ENCODE measurements around the gene LPIN2.

Gene LPIN2, protein sequence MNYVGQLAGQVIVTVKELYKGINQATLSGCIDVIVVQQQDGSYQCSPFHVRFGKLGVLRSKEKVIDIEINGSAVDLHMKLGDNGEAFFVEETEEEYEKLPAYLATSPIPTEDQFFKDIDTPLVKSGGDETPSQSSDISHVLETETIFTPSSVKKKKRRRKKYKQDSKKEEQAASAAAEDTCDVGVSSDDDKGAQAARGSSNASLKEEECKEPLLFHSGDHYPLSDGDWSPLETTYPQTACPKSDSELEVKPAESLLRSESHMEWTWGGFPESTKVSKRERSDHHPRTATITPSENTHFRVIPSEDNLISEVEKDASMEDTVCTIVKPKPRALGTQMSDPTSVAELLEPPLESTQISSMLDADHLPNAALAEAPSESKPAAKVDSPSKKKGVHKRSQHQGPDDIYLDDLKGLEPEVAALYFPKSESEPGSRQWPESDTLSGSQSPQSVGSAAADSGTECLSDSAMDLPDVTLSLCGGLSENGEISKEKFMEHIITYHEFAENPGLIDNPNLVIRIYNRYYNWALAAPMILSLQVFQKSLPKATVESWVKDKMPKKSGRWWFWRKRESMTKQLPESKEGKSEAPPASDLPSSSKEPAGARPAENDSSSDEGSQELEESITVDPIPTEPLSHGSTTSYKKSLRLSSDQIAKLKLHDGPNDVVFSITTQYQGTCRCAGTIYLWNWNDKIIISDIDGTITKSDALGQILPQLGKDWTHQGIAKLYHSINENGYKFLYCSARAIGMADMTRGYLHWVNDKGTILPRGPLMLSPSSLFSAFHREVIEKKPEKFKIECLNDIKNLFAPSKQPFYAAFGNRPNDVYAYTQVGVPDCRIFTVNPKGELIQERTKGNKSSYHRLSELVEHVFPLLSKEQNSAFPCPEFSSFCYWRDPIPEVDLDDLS

DNA sequence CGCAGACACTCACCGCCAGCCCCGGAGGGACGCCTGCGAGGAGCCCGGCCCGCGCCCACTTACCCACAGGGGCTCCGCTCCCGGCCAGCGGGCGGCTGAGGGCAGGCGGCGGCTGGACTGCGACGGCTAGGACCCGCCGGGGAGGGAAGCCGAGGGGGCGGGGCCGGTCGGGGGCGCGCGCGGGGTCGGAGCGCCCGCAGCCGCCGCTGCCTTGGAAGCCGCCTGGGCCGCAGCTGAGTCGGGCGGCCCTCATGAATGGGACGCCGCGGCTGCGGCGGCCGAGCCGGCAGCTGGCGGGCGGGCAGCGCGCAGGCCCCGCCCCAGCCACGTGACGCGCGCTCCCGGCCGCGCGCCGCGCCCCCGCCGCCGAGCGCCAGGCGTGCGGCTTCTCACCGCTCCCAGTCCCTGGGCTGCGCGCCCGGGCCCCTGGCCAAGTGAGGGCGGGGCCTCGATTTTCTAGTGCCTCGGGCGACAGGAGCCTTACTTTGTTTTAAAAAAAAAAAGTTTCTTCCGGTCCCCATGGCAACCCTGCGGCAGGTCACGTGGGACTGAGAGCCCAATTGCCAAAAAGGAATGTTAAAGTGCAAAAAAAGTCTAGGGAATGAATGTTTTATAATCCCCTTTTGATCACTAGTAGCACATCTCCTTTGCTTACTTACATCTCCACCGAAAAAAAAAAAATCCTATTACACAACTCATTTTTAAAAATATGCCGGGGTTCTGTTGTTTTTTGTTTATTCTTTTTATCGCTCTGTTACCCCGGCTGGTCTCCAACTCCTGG is at the start of gene LPIN2:
LPIN2 (minus strand) TSS at position 121 of the 781 bp plus-strand sequence. CDS start 52,304 bp downstream, outside the sequence.
- no peak for TF ChIP-seq CTCF (IDR thresholded peaks at IDR 0.05; ENCODE audit: low read depth, low read length)
- peak; percentile 93 for DNase-seq (ENCODE audit: extremely low read depth, low read depth)

- TF ChIP-seq CTCF (IDR thresholded peaks at IDR 0.05; ENCODE audit: low read depth, low read length): no peak
- DNase-seq (ENCODE audit: extremely low read depth, low read depth): no peak
These were observed 48.8 kb upstream of the LPIN2 start for GRCh38 chr18:3061581-3062312.

DNA sequence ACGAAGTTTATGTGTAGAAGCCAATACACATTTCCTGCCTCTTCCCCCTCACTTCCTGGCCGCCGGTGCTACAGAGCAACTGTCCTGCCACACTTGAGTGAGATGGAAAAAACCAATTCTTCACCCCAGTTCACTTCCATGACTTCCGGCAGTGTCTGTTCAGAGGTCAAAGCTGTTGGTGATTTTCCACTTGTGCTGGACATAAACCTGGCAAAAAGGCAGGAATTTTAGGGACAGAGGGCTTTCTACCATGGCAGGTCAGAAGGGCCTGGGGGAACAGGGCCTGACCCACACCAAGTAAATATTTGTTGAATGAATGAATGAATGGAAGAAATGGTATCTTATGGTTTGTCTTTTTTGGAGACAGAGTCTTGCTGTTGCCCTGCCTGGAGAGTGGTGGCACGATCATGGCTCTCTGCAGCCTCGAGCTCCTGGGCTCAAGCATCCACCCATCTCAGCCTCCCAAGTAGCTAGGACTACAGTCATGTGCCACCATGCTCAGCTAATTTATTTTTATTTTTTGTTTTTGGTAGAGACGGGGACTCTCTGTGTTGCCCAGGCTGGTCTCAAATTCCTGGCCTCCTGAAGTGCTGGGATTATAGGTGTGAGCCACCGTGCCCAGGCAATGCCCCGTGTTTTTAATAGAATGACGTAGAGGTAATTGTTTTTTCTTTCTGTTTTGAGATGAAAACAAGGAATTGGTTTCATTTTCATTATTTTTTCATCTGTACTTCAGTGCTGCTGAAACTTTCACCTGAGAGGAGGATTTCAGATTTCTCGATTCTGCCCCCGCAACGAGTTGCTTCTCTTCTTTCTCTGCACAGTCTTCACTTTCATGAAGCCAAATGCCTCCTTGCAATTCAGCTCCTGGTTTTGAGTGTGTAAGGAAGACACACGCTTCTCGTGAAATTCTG is 48.0 kb upstream of the LPIN2 start:
- no peak for DNase-seq (ENCODE audit: extremely low read depth, low read depth)
- no peak for TF ChIP-seq CTCF (IDR thresholded peaks at IDR 0.05; ENCODE audit: low read depth, low read length)

GRCh38 chr18:3059272-3059671 is 46.3 kb upstream of the LPIN2 start:
- no peak for TF ChIP-seq CTCF (IDR thresholded peaks at IDR 0.05; ENCODE audit: low read depth, low read length)
- DNase-seq (ENCODE audit: extremely low read depth, low read depth): no peak

- DNase-seq (ENCODE audit: extremely low read depth, low read depth): no peak
These were observed 45.6 kb upstream of the LPIN2 start for GRCh38 chr18:3058328-3059191.

More at GRCh38 chr18:3058328-3059191, 45.6 kb upstream of the LPIN2 start:
- TF ChIP-seq CTCF (IDR thresholded peaks at IDR 0.05; ENCODE audit: low read depth, low read length): no peak
